ENCODE results near the gene SORCS2. TPM values are rescaled to one million over a fixed set of nuclear protein-coding genes. Genes with fewer than 3 reads are reported as not detected.

The SORCS2 gene
- total and polyA plus RNA-seq, 4 donors, result 0.05 to 8.4 (median 1.8) TPM

- no peaks in the 10 kb centered on the region for H3K36me3 ChIP-seq (ENCODE audit: control insufficient read depth in 1 of 2, insufficient read depth in 2 of 2, low read length in 1 of 2)
- no peaks in the 10 kb centered on the region for H3K27me3 ChIP-seq (ENCODE audit: control insufficient read depth in 1 of 2, insufficient read depth in 2 of 2, low read length in 1 of 2)
- H3K4me3 ChIP-seq (ENCODE audit: low read length in 2 of 2), result no peak overlapping the region
- DNase-seq, result peak in 1 of 2 donors; percentile 74
- 74 to 83% methylated on average over 14 of the region's 14 CpGs for WGBS, 2 donors
- H3K4me1 ChIP-seq (ENCODE audit: control insufficient read depth in 1 of 2, insufficient read depth in 2 of 2, low read length in 2 of 2), result no peaks in the 10 kb centered on the region
- H3K9me3 ChIP-seq (ENCODE audit: control insufficient read depth, low read length), result no peaks in the 10 kb centered on the region
- intact Hi-C loops (cut with DNase I), result no loop called here
- ATAC-seq (ENCODE audit: low FRiP score), result no peak
- no peak overlapping the region for H3K27ac ChIP-seq (ENCODE audit: low read depth in 1 of 2, low read length in 2 of 2)
These were observed 228.3 kb downstream of the SORCS2 start for GRCh38 chr4:7420661-7421040.

GRCh38 chr4:7421356-7422150 lies 229.2 kb downstream of the SORCS2 start:
- DNase-seq, result peak in 1 of 2 donors; percentile 68
- Histone ChIP-seq H3K4me3 (ENCODE audit: low read length in 2 of 2) (no peak overlapping the region), H3K36me3 (ENCODE audit: control insufficient read depth in 1 of 2, insufficient read depth in 2 of 2, low read length in 1 of 2) (no peaks in the 10 kb centered on the region), H3K27ac (ENCODE audit: low read depth in 1 of 2, low read length in 2 of 2) (no peak overlapping the region), H3K4me1 (ENCODE audit: control insufficient read depth in 1 of 2, insufficient read depth in 2 of 2, low read length in 2 of 2) (no peaks in the 10 kb centered on the region), H3K9me3 (ENCODE audit: control insufficient read depth, low read length) (no peaks in the 10 kb centered on the region), H3K27me3 (ENCODE audit: control insufficient read depth in 1 of 2, insufficient read depth in 2 of 2, low read length in 1 of 2) (no peaks in the 10 kb centered on the region)
- no peak for ATAC-seq (ENCODE audit: low FRiP score)
- WGBS, 2 donors, result 85 to 86% methylated on average over 24 of the region's 24 CpGs
- intact Hi-C loops (cut with DNase I), result no loop called here

- H3K4me1 ChIP-seq (ENCODE audit: control insufficient read depth in 1 of 2, insufficient read depth in 2 of 2, low read length in 2 of 2), result no peaks in the 10 kb centered on the region
- ATAC-seq (ENCODE audit: low FRiP score) (no peak), DNase-seq (peak in 1 of 2 donors; percentile 58)
- H3K27me3 ChIP-seq (ENCODE audit: control insufficient read depth in 1 of 2, insufficient read depth in 2 of 2, low read length in 1 of 2), result no peaks in the 10 kb centered on the region
- no peaks in the 10 kb centered on the region for H3K9me3 ChIP-seq (ENCODE audit: control insufficient read depth, low read length)
- intact Hi-C loops (cut with DNase I), result no loop called here
- H3K4me3 ChIP-seq (ENCODE audit: low read length in 2 of 2), result no peak overlapping the region
- 89 to 94% methylated on average over 19 of the region's 19 CpGs for WGBS, 2 donors
- H3K36me3 ChIP-seq (ENCODE audit: control insufficient read depth in 1 of 2, insufficient read depth in 2 of 2, low read length in 1 of 2), result no peaks in the 10 kb centered on the region
- no peak overlapping the region for H3K27ac ChIP-seq (ENCODE audit: low read depth in 1 of 2, low read length in 2 of 2)
These were observed 230.0 kb downstream of the SORCS2 start for GRCh38 chr4:7422151-7422897.

- Histone ChIP-seq H3K27me3 (ENCODE audit: control insufficient read depth in 1 of 2, insufficient read depth in 2 of 2, low read length in 1 of 2) (no peaks in the 10 kb centered on the region), H3K27ac (ENCODE audit: low read depth in 1 of 2, low read length in 2 of 2) (no peak overlapping the region), H3K36me3 (ENCODE audit: control insufficient read depth in 1 of 2, insufficient read depth in 2 of 2, low read length in 1 of 2) (no peaks in the 10 kb centered on the region), H3K9me3 (ENCODE audit: control insufficient read depth, low read length) (no peaks in the 10 kb centered on the region), H3K4me1 (ENCODE audit: control insufficient read depth in 1 of 2, insufficient read depth in 2 of 2, low read length in 2 of 2) (no peaks in the 10 kb centered on the region), H3K4me3 (ENCODE audit: low read length in 2 of 2) (no peak overlapping the region)
- 91 to 96% methylated on average over 9 of the region's 9 CpGs for WGBS, 2 donors
- DNase-seq (no peak), ATAC-seq (ENCODE audit: low FRiP score) (no peak)
- intact Hi-C loops (cut with DNase I), result no loop called here
These were observed 230.5 kb downstream of the SORCS2 start for GRCh38 chr4:7422898-7423180.

- ATAC-seq (ENCODE audit: low FRiP score) (no peak), DNase-seq (no peak)
- H3K36me3 ChIP-seq (ENCODE audit: control insufficient read depth in 1 of 2, insufficient read depth in 2 of 2, low read length in 1 of 2), result no peaks in the 10 kb centered on the region
- H3K27ac ChIP-seq (ENCODE audit: low read depth in 1 of 2, low read length in 2 of 2), result no peak overlapping the region
- no peaks in the 10 kb centered on the region for H3K9me3 ChIP-seq (ENCODE audit: control insufficient read depth, low read length)
- no peaks in the 10 kb centered on the region for H3K4me1 ChIP-seq (ENCODE audit: control insufficient read depth in 1 of 2, insufficient read depth in 2 of 2, low read length in 2 of 2)
- no peak overlapping the region for H3K4me3 ChIP-seq (ENCODE audit: low read length in 2 of 2)
- no peaks in the 10 kb centered on the region for H3K27me3 ChIP-seq (ENCODE audit: control insufficient read depth in 1 of 2, insufficient read depth in 2 of 2, low read length in 1 of 2)
- intact Hi-C loops (cut with DNase I), result no loop called here
- 81 to 92% methylated on average over 5 of the region's 5 CpGs for WGBS, 2 donors
These were observed 231.1 kb downstream of the SORCS2 start for GRCh38 chr4:7423391-7423790.

- H3K27ac ChIP-seq (ENCODE audit: low read depth in 1 of 2, low read length in 2 of 2), result no peak overlapping the region
- peak in 1 of 2 donors; percentile 55 for DNase-seq
These were observed 231.6 kb downstream of the SORCS2 start for GRCh38 chr4:7423801-7424552.

GRCh38 chr4:7424553-7425111 lies 232.3 kb downstream of the SORCS2 start:
- no peak overlapping the region for H3K27ac ChIP-seq (ENCODE audit: low read depth in 1 of 2, low read length in 2 of 2)
- H3K4me1 ChIP-seq (ENCODE audit: control insufficient read depth in 1 of 2, insufficient read depth in 2 of 2, low read length in 2 of 2), result no peaks in the 10 kb centered on the region
- peak in 1 of 2 donors; percentile 66 for DNase-seq
- H3K9me3 ChIP-seq (ENCODE audit: control insufficient read depth, low read length), result no peaks in the 10 kb centered on the region
- no peaks in the 10 kb centered on the region for H3K36me3 ChIP-seq (ENCODE audit: control insufficient read depth in 1 of 2, insufficient read depth in 2 of 2, low read length in 1 of 2)
- no peaks in the 10 kb centered on the region for H3K27me3 ChIP-seq (ENCODE audit: control insufficient read depth in 1 of 2, insufficient read depth in 2 of 2, low read length in 1 of 2)
- H3K4me3 ChIP-seq (ENCODE audit: low read length in 2 of 2), result no peak overlapping the region
- ATAC-seq (ENCODE audit: low FRiP score), result no peak
- intact Hi-C loops (cut with DNase I), result no loop called here
- WGBS, 2 donors, result 84 to 89% methylated on average over 18 of the region's 18 CpGs

More at GRCh38 chr4:7423801-7424552, 231.6 kb downstream of the SORCS2 start:
- no peak overlapping the region for H3K4me3 ChIP-seq (ENCODE audit: low read length in 2 of 2)
- H3K27me3 ChIP-seq (ENCODE audit: control insufficient read depth in 1 of 2, insufficient read depth in 2 of 2, low read length in 1 of 2), result no peaks in the 10 kb centered on the region
- WGBS, 2 donors, result 87% methylated on average over 17 of the region's 17 CpGs
- intact Hi-C loops (cut with DNase I), result no loop called here
- no peaks in the 10 kb centered on the region for H3K4me1 ChIP-seq (ENCODE audit: control insufficient read depth in 1 of 2, insufficient read depth in 2 of 2, low read length in 2 of 2)
- no peaks in the 10 kb centered on the region for H3K36me3 ChIP-seq (ENCODE audit: control insufficient read depth in 1 of 2, insufficient read depth in 2 of 2, low read length in 1 of 2)
- ATAC-seq (ENCODE audit: low FRiP score), result no peak
- no peaks in the 10 kb centered on the region for H3K9me3 ChIP-seq (ENCODE audit: control insufficient read depth, low read length)

- H3K36me3 ChIP-seq (ENCODE audit: control insufficient read depth in 1 of 2, insufficient read depth in 2 of 2, low read length in 1 of 2), result no peaks in the 10 kb centered on the region
- H3K27me3 ChIP-seq (ENCODE audit: control insufficient read depth in 1 of 2, insufficient read depth in 2 of 2, low read length in 1 of 2), result no peaks in the 10 kb centered on the region
- intact Hi-C loops (cut with DNase I), result no loop called here
- no peaks in the 10 kb centered on the region for H3K4me1 ChIP-seq (ENCODE audit: control insufficient read depth in 1 of 2, insufficient read depth in 2 of 2, low read length in 2 of 2)
- H3K4me3 ChIP-seq (ENCODE audit: low read length in 2 of 2), result no peak overlapping the region
- H3K9me3 ChIP-seq (ENCODE audit: control insufficient read depth, low read length), result no peaks in the 10 kb centered on the region
- DNase-seq (peak in 1 of 2 donors; percentile 67), ATAC-seq (ENCODE audit: low FRiP score) (no peak)
- 94 to 96% methylated on average over 13 of the region's 13 CpGs for WGBS, 2 donors
- H3K27ac ChIP-seq (ENCODE audit: low read depth in 1 of 2, low read length in 2 of 2), result no peak overlapping the region
These were observed 232.8 kb downstream of the SORCS2 start for GRCh38 chr4:7425124-7425523.

Measured in aorta (tissue), 5 donors.